ENCODE data around the gene JAGN1. TPM values are rescaled to one million over a fixed set of nuclear protein-coding genes. Genes with fewer than 3 reads are reported as not detected.
A peak's percentile ranks its signal among the peaks of the same experiment; 100 is the strongest.
"Not testable (repeated sequence)": the region's sequence is repeated elsewhere in the genome, so short reads cannot be mapped to it uniquely, and the experiment has no call there.

The JAGN1 gene
- total RNA-seq, 2 donors from 2014 or later = 43.7 to 51.2 TPM

DNA sequence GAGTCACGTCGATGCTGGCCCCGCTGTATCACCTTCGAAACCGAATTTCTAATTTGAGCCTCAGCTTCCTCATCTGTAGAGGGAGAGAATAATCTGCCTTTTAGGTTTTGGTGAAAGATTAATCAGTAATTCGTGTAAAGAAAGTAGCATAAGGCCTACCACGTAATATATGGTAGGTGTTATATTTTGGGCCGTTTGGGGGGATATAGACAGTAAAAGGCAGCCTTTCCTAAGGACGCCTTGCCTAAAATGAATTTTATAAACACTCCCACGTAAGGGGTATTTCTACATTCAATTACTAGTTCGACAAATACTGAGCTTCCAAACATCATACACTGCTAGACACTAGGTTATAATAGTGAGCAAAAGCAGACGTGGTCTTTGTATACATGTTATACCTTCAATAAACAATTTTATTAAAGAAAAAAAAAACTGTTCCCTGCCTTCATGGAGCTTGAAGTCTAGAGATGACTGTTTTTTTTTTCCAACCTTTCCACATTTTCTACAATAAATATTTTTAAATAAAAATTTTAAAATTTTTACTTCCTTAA, 737 bp downstream of the JAGN1 start:
- H3K27me3 ChIP-seq = no peaks in the 10 kb centered on the region
- H3K4me1 ChIP-seq = peaks cover 4% of the 10 kb centered on the region
- no peak for DNase-seq
- peak overlapping the region; percentile 90 to 96 for H3K9ac ChIP-seq (ENCODE audit: low read depth in 2 of 2, low read length in 2 of 2)
- H3K9me3 ChIP-seq = no peaks in the 10 kb centered on the region
- no peak for TF ChIP-seq CTCF (IDR thresholded peaks at IDR 0.05)
- H3K4me3 ChIP-seq = peak overlapping the region; percentile 67
- no peaks in the 10 kb centered on the region for H3K36me3 ChIP-seq
- intact Hi-C loops (cut with DNase I) = no loop called here
- H3K27ac ChIP-seq = peak overlapping the region; percentile 86

DNA sequence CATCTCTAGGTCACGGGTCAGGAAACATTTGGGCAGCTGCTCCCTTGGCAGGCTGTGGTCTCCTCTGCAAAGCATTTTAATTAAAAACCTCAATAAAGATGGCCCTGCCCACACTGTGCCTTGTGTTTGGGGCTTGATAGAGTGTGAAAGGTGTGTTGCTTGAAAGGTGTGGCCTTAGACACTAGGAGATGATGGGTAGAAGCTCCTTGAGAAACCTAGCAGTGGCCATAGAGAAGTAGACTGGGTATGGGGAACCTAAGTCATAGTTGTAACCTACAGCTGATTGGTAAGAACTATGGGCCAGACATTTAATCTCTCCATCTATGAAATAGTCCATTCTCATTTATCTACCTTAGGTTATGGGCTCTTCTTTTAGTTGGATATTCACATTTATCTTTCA, 3.3 kb downstream of the JAGN1 start:
- no peak for DNase-seq
- TF ChIP-seq CTCF (IDR thresholded peaks at IDR 0.05) = no peak
- no peak overlapping the region for H3K9ac ChIP-seq (ENCODE audit: low read depth in 2 of 2, low read length in 2 of 2)
- no peaks in the 10 kb centered on the region for H3K36me3 ChIP-seq
- peaks cover 14% of the 10 kb centered on the region for H3K4me1 ChIP-seq
- no peaks in the 10 kb centered on the region for H3K9me3 ChIP-seq
- H3K27ac ChIP-seq = peak overlapping the region; percentile 47
- H3K27me3 ChIP-seq = no peaks in the 10 kb centered on the region
- H3K4me3 ChIP-seq = no peak overlapping the region
- intact Hi-C loops (cut with DNase I) = no loop called here

- H3K9ac ChIP-seq (ENCODE audit: low read depth in 2 of 2, low read length in 2 of 2); H3K9me3 ChIP-seq; H3K4me3 ChIP-seq; H3K27ac ChIP-seq; H3K27me3 ChIP-seq; intact Hi-C loops (cut with DNase I); DNase-seq; H3K36me3 ChIP-seq: not testable (repeated sequence)
- H3K4me1 ChIP-seq = peaks cover 14% of the 10 kb centered on the region
These were observed 5.3 kb downstream of the JAGN1 start for GRCh38 chr3:9895715-9896114.

- H3K4me3 ChIP-seq, DNase-seq: not testable (repeated sequence)
These were observed 6.5 kb downstream of the JAGN1 start for GRCh38 chr3:9896755-9897407.

DNA sequence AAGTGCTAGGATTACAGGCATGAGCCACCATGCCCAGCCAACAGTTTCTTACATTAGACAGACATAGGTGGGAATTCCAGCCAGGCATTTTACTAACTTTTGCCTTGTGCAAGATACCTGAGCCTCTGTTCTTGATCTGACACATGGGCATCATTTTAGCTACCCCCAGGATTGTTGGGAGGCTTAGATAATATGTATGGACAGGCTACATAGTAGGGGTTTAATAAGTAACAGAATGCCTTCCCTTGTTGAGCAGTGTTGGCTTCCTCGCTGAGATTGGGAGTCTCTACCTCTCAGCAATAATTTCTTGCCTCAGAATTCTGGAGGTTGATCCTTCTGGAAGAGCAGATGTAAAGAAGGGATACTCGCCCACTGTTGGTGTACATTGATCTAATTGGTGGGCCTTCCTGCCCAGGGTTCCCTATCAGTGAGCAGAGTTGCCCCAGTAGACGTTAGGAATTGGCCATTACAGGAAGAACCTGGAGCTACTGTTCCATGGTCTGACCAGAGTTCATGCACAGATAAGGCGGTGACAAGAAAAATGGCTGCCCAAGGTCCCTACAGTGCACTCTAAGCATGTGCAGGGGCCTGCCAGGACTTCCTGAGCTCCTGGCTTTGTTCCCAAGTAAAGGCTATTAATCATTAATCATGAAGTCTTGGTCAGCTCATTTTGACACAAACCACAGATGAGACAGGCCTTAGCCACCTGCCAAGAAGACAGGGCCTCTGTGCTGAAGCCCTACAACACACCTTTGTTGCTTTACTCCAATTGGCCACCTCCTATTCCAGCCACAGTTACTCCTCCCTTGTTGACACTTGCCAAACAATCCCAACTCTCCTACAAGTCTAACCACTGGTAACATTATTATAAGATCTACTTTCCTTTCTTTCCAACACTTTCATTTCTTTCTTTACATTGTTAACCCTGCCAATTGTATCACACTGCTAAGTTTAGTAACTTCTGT, 7.3 kb downstream of the JAGN1 start:
- peak; percentile 77 for DNase-seq
- Histone ChIP-seq H3K4me3 (peak overlapping the region; percentile 8), H3K4me1 (peaks cover 13% of the 10 kb centered on the region), H3K27me3 (no peaks in the 10 kb centered on the region), H3K9ac (ENCODE audit: low read depth in 2 of 2, low read length in 2 of 2) (peak overlapping the region in 1 of 2 donors; percentile 88), H3K9me3 (no peaks in the 10 kb centered on the region), H3K27ac (peak overlapping the region; percentile 97), H3K36me3 (no peaks in the 10 kb centered on the region)
- intact Hi-C loops (cut with DNase I) = no loop called here
- TF ChIP-seq CTCF (IDR thresholded peaks at IDR 0.05) = no peak

More at GRCh38 chr3:9896755-9897407, 6.5 kb downstream of the JAGN1 start:
- H3K9me3 ChIP-seq; H3K36me3 ChIP-seq; intact Hi-C loops (cut with DNase I); H3K27me3 ChIP-seq: not testable (repeated sequence)
- Histone ChIP-seq H3K9ac (ENCODE audit: low read depth in 2 of 2, low read length in 2 of 2) (peak overlapping the region in 1 of 2 donors; percentile 88), H3K27ac (peak overlapping the region; percentile 97), H3K4me1 (peaks cover 13% of the 10 kb centered on the region)

- Histone ChIP-seq H3K36me3 (no peaks in the 10 kb centered on the region), H3K9ac (ENCODE audit: low read depth in 2 of 2, low read length in 2 of 2) (peak overlapping the region; percentile 32 to 88), H3K27me3 (no peaks in the 10 kb centered on the region), H3K4me1 (peaks cover 13% of the 10 kb centered on the region), H3K9me3 (no peaks in the 10 kb centered on the region), H3K27ac (peak overlapping the region; percentile 97), H3K4me3 (peak overlapping the region; percentile 8)
- DNase-seq = peak; percentile 78
- intact Hi-C loops (cut with DNase I) = no loop called here
- TF ChIP-seq CTCF (IDR thresholded peaks at IDR 0.05) = no peak
These were observed 8.2 kb downstream of the JAGN1 start for GRCh38 chr3:9898467-9899241.
